Measurements from ENCODE around the gene ARHGEF5. TPM values are rescaled to one million over a fixed set of nuclear protein-coding genes. Genes with fewer than 3 reads are reported as not detected.
A peak's percentile ranks its signal among the peaks of the same experiment; 100 is the strongest.
"Not testable (repeated sequence)": the region's sequence is repeated elsewhere in the genome, so short reads cannot be mapped to it uniquely, and the experiment has no call there.

ARHGEF5 gene
- polyA plus RNA-seq, 12 donors = 1.2 to 15.3 (median 2.3) TPM; not detected in 2

- DNase-seq = no peak
Observed at GRCh38 chr7:144379776-144380384, 24.7 kb downstream of the ARHGEF5 start.

DNA sequence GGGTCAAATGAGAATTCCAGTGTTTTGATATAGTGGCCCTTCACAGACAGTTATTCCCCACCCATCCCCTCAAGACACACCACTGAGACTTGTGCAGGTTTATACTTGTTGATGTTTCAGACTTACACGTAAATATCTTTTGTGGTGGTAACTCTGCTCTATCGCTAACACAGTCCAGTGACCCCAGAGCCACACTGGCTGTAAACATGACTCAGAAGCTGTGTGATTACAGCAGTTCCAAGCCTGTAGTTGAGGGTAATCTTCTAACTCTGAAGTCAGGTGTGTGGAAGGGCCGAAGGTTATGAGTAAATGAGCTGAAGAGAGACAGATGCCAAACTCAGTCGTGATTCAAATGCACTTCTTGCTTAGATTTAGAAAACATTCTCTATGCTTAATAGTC lies 28.9 kb downstream of the ARHGEF5 start:
- DNase-seq = no peak

DNA sequence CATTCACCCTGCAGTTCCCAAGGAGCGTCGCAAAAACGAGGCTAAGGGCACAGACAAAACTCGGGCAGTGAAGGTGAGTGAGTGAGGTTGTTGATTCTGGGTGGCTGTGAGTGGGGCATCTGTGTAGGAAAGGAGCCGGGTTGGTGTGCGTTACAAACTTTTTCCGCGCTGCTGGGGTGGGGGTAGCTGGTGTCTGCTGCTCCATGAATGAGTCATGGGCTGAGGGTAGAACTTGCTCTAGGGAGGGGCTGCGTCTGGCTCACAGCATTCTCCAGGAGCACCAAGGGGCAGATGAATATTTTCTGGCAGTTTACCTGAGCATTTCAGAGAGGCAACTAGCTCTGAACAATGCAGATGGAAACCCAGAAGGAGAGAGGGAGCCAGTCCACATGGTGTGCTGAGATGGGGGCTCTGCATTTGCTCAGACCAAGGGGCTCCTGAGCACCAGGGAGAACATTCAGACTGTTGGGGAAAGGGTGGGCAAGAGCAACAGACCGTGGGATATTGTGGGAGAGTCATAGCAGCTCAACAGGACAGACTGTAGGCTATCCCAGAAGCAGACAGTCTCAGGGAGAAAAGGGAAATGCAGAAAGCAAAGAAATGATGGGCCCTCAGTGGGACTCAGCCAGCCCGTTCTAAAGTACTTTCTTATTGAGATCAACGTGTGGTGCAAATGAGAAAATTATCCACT lies 29.5 kb downstream of the ARHGEF5 start:
- DNase-seq = no peak

- DNase-seq = no peak
Observed at GRCh38 chr7:144386741-144387140, 31.5 kb downstream of the ARHGEF5 start.

- no peak for DNase-seq
Observed at GRCh38 chr7:144388950-144389349, 33.7 kb downstream of the ARHGEF5 start.

DNA sequence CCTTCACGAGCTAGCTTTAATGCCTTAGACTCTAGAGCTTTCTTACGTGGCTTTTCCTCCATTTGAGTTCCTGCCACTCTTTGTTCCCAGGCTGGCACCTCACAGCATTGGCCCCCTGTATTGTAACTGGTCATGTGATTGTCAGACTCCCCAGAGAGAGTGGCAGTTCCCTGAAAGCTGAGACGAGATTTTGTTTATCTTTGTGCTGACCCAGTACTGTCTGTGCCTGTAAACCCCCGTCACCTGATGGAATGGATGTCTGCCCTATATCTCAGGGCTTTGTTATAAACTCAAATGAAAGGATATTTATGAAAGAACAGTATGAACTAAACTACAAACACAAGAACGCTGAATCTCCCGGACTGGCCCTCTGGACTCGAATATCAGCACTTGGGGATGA lies 35.3 kb downstream of the ARHGEF5 start:
- no peak for DNase-seq

DNA sequence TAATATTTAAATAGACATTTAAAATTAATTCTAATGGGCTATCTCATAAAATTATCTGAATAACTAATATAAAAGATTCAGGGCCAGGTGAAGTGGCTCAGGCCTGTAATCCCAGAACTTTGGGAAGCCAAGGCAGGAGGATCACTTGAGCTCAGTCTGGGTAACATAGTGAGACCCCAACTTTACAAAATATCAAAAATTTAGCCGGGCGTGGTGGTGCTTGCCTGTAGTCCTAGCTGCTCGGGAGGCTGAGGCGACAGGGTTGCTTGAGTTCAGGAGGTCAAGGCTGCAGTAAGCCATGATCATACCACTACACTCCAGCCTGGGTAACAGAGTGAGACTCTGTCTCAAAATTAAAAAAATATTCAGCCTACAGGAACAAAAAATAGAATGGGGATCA lies 35.8 kb downstream of the ARHGEF5 start:
- no peak for DNase-seq

GRCh38 chr7:144391823-144392255 lies 36.6 kb downstream of the ARHGEF5 start:
- DNase-seq = peak; percentile 74

DNA sequence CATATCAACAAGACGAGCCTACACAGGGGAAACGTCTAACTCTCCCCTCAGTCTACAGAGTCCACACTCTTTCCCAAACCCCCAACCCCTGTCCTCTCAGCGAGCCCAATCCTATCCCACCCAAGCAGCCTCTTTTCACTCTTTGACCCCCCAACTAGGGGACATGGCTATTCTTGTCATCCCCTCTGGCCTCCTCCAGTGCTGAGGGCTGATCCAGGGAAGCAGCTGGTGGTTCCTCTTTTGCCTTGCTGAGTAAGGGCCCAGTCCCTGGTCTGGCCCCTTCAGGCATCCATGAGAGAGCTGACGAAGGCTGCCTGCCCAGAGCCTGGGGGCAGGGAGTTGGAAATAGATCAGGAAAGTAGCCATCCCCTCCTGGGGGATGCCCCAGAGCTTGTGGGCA lies 41.9 kb downstream of the ARHGEF5 start:
- DNase-seq = no peak

GRCh38 chr7:144398291-144398690 lies 43.1 kb downstream of the ARHGEF5 start:
- DNase-seq = no peak

DNA sequence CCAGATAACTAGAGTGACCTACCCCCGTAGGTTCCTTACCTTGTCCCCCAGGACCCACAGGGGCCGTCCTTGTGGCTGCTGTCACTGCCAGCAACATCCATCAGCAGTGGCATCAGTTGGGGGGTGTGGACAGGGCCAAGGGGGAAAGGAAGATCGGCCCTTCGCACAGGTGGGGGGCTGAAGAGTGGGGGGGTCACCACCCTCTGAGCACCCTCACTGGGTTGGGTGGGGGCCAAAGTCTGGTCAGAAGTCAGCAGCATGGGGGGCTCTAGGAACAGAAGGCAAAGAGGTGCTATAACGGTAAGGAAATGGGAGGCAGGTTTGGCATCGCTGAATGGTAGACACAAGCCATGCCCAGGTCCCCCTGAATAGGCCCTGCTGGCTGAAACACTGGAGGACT lies 43.7 kb downstream of the ARHGEF5 start:
- DNase-seq = no peak

GRCh38 chr7:144399946-144400345 lies 44.7 kb downstream of the ARHGEF5 start:
- DNase-seq = no peak

DNA sequence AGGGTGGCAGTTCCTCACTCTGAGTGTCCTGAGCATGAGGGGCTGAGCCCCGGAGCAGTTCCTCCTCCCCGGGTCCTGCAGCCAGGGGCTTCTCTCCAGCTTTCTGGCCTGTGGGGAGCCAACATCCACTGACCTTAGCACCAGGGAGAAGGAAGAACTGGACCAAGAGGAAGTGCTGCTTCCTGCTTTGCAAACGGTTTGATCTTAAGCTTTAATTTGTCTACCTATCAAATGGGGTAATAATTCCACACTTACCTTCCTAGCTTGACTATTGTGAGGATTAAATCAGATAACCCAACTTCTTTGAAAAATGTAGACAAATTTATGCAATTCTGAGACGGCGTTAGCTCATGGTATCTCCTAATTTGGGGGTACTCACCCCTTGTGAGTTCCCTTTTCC lies 46.3 kb downstream of the ARHGEF5 start:
- DNase-seq = no peak

DNA sequence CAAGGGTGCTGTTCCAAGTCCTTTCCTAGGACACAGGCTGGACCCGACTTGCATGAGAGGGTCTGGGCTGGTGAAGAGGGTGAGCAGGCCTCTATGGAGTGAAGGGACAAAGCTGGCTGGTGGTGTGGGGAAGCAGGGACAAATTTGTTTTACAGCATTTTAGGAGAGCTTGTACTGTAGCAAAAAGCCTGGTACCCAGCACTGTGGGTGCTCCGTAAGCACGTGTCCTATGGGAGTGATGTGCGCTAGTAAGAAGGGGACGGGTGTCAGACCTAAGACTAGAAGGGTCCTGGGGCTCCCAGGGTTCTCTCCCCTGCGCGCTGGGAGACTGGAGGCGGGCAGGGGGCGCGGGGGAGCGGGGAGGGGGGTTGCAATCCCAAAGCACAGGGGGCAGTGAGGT lies 47.9 kb downstream of the ARHGEF5 start:
- no peak for DNase-seq

- no peak for DNase-seq
Observed at GRCh38 chr7:144403649-144404061, 48.5 kb downstream of the ARHGEF5 start, which contains the start of gene NOBOX. TSS of gene NOBOX (minus strand) at chr7:144403693.

DNA sequence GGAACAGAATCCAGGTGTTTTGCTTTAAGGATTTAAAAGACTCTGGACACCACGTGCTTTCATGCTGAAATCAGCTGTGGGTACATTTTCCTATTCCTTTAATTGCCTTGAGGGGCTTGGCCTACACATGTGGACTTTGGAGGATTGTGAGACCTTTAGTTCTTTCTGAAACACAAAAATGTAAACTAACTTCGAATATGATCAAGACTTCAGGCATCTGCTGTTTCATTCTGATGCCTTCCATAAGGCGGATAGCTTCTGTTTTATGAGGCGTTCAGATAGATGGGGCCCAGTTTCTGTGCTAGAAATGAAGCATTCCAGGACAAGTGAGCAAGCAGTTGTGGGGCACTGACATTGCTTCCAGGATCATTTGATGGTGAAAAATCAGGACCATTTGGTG lies 49.7 kb downstream of the ARHGEF5 start:
- no peak for DNase-seq

DNA sequence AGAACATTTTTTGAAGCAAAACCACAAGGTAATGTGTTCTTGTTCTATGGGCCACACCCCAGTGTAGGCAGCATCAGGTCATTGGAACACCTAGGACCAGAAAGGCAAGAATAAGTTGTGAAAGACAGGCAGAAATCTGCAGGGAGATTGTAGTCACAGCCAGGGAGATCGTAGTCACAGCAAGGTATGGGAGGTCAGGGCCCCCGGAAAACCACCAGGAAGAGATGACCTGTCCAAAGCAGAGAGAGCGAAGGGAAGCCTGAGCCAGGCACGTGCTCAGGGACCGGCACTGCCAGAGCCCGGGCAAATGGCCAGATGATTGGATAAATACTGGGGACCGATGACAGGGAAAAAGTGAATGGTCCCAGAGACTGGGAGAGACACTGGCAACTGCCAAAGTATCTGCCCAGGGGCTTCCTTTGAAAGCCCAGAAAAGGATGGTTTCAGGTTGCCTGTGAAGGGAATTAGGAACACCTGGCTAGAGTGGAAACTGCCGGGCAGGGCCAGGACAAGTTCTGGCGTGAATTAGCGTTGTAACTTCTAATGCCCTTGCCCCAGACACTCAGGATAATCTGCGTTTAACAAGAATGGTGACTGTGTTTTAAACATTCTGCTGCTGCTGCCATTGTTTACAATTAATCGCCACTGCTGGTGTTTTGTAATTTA lies 52.2 kb downstream of the ARHGEF5 start:
- DNase-seq = no peak

DNA sequence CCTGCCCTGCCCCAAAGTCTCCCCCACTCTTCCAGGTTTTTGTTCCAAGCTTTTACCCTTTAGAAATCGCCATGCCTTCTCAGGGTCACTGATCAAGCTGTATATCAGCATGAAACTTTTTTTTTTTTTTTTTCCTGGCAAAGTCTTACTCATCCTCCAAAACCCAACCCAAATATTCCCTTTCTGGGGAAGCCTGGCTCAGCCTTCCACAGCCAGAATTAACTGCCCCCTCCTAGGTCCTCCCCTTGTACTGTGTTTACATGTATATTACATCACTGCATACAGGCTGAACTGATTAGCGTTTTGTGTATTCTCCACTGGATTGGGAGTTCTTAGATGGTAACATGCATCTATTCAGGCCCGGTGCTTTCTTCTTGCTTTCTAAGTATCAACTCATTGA lies 52.9 kb downstream of the ARHGEF5 start:
- no peak for DNase-seq

- no peak for DNase-seq
Observed at GRCh38 chr7:144410441-144410840, 55.2 kb downstream of the ARHGEF5 start.

- no peak for DNase-seq
Observed at GRCh38 chr7:144414815-144415214, 59.6 kb downstream of the ARHGEF5 start.

- no peak for DNase-seq
Observed at GRCh38 chr7:144415858-144416257, 60.7 kb downstream of the ARHGEF5 start.

GRCh38 chr7:144416341-144416740 lies 61.1 kb downstream of the ARHGEF5 start:
- DNase-seq = no peak

- DNase-seq = not testable (repeated sequence)
Observed at GRCh38 chr7:144418931-144419330, 63.7 kb downstream of the ARHGEF5 start.

Data from muscle of arm (tissue), 12 donors.